Stimulated activated CD4-positive, alpha-beta T cell treated with anti-CD3 and anti-CD28 coated beads, Interleukin-1b, Interleukin-23, amount 100 ng/mL, for 24 hours (primary cell): ENCODE measurements around the gene CHEK2.
A peak's percentile ranks its signal among the peaks of the same experiment; 100 is the strongest.
"Not testable (repeated sequence)": the region's sequence is repeated elsewhere in the genome, so short reads cannot be mapped to it uniquely, and the experiment has no call there.

Experiments
- DNase-seq, 4 experiments: peaks; one replicate each; pipeline ENCODE4 v3.0.0-alpha.2; 2020; ENCODE audit warnings: low read depth in 4 of 4, low spot score in 1 of 4

Gene CHEK2

DNA sequence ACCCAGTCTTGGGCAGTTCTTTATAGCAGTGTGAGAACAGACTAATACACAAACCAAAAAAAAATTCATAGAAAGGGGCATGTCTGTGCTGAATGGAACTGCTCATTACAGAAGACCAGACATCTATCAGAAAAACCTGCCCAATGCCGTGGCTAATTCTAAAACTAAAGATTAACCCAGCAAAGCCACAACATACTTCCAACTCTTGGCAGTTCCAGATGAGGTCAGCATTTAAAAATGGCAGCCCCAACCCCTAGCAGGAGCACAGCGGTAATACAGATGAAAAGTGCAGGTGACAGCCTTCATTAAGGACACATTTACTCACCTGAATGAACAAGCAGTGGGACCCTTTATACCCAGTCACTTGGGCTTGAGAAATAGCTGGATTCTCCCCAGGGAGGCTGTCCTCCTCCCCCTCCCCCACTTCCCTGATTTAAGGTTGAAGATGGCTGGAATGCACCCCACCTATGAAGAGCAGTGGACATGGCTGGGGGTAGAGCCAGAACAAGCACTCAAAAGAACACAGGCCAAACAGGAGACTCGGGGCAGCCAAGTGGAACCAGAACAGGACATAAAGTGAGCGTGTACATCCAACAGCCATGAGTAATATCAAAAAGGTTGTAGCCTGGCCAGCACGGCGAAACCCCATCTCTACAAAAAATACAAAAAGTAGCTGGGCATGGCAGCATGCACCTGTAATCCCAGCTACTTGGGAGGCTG lies 48.4 kb downstream of the CHEK2 start:
- DNase-seq, result not testable (repeated sequence)

GRCh38 chr22:28689796-28690195 lies 51.8 kb downstream of the CHEK2 start:
- not testable (repeated sequence) for DNase-seq

GRCh38 chr22:28682966-28683365 lies 58.7 kb downstream of the CHEK2 start:
- not testable (repeated sequence) for DNase-seq

GRCh38 chr22:28680813-28681490 lies 60.7 kb downstream of the CHEK2 start:
- DNase-seq, result not testable (repeated sequence)

- peak in 1 of 4 experiments; percentile 4 for DNase-seq
These were observed 61.9 kb downstream of the CHEK2 start, which contains the start of gene TTC28 for GRCh38 chr22:28679611-28680287. Gene TTC28 (minus strand): TSS chr22:28679840. CDS start chr22:28679723, 117 bp downstream.

GRCh38 chr22:28678778-28679610 lies 62.6 kb downstream of the CHEK2 start:
- DNase-seq, result peak in 1 of 4 experiments; percentile 4

- DNase-seq, result not testable (repeated sequence)
These were observed 63.5 kb downstream of the CHEK2 start for GRCh38 chr22:28678170-28678569.

- no peak for DNase-seq
These were observed 67.5 kb downstream of the CHEK2 start for GRCh38 chr22:28674121-28674563.

DNA sequence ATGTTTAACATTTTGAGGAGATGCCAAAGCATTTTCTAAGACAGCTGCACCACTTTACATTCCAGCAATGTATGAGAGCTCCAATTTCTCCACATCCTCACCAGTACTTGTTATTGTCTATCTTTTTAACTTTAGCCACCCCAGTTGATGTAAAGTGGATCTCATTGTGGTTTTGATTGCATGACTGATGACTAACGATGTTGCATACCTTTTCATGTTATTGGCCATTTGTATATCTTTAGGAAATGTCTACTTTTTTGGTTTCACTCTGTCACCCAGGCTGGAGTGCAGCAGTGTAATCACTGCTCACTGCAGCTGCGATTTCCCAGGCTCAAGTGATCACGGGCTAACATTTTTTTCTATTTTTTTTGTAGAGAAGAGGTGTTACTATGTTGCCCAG lies 70.9 kb downstream of the CHEK2 start:
- no peak for DNase-seq

DNA sequence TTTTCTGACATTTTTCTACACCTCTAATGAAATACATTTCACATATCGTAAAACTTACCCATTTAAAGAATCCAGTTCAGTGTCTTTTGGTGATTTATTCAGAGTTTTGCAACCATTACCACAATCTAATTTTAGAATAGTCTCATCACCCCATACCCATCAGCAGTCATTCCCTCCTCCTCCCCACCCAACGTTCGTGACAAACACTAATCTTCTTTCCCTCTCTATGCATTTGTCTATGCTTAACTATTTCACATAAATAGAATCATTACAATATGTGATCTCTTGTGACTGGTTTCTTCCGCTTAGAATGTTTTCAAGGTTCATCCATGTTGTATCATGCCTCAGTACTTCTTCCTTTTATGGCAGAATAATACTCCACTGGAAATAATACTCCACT lies 71.5 kb downstream of the CHEK2 start:
- no peak for DNase-seq

DNA sequence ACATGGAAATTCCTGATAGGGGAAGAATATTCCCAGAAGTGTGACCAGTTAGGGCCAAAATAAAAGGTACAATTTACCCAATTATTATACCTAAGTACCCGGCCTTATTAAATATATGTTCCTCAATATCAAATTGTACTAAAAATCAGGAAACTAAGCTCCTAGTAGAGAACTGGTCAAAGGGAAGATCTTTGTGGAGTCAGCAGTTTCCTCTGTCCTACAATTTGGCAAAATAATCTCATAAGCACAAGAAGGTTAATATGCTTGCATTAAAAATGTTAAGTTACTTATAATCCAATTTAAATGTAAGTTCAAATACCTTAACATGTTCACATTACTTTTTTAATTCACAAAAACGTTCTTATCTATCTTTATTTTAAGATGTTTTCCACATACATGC lies 72.2 kb downstream of the CHEK2 start:
- DNase-seq, result no peak

GRCh38 chr22:28663569-28663942 lies 78.1 kb downstream of the CHEK2 start:
- DNase-seq, result not testable (repeated sequence)

DNA sequence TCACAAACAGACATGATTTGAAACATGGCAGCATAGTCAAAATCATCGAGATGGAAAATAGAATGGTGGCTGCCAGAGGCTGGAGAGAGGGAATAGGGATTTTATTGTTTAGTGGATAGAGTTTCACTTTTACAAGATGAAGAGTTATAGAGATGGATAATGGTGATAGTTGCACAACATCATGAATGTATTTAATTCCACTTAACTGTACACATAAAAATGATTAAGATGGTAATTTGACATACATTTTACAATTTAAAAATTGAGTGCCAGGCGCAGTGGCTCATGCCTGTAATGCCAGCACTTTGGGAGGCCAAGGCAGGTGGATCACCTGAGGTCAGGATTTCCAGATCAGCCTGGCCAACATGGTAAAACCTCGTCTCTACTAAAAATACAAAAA lies 83.2 kb downstream of the CHEK2 start:
- DNase-seq, result no peak

- DNase-seq, result no peak
These were observed 85.4 kb downstream of the CHEK2 start for GRCh38 chr22:28656181-28656580.

GRCh38 chr22:28650463-28650862 lies 91.2 kb downstream of the CHEK2 start:
- no peak for DNase-seq

GRCh38 chr22:28648792-28649191 lies 92.8 kb downstream of the CHEK2 start:
- DNase-seq, result no peak

GRCh38 chr22:28647216-28647615 lies 94.4 kb downstream of the CHEK2 start:
- no peak for DNase-seq

DNA sequence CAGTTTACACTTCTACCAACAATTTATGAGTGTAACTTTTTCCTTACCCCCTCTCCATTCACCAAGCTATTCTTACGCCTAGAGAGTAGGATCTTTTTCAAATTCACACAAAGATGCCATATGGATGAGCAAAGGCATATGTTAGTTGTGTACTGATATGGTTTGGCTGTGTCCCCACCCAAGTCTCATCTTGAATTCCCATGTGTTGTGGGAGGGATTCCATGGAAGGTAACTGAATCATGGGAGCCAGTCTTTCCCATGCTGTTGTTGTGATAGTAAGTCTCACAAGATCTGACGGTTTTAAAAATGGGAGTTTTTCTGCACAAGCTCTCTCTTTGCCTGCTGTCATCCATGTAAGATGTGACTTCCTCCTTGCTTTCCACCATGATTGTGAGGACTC lies 102.3 kb downstream of the CHEK2 start:
- DNase-seq, result no peak
